CD4-positive, alpha-beta T cell treated with Interleukin-15 for 4 hours (primary cell): ENCODE measurements around the gene ST6GALNAC6.

ENCODE experiments used
- DNase-seq: peaks from one replicate; pipeline ENCODE4 v3.0.0-alpha.2; 2020; ENCODE audit warnings: low spot score

The ST6GALNAC6 gene

DNA sequence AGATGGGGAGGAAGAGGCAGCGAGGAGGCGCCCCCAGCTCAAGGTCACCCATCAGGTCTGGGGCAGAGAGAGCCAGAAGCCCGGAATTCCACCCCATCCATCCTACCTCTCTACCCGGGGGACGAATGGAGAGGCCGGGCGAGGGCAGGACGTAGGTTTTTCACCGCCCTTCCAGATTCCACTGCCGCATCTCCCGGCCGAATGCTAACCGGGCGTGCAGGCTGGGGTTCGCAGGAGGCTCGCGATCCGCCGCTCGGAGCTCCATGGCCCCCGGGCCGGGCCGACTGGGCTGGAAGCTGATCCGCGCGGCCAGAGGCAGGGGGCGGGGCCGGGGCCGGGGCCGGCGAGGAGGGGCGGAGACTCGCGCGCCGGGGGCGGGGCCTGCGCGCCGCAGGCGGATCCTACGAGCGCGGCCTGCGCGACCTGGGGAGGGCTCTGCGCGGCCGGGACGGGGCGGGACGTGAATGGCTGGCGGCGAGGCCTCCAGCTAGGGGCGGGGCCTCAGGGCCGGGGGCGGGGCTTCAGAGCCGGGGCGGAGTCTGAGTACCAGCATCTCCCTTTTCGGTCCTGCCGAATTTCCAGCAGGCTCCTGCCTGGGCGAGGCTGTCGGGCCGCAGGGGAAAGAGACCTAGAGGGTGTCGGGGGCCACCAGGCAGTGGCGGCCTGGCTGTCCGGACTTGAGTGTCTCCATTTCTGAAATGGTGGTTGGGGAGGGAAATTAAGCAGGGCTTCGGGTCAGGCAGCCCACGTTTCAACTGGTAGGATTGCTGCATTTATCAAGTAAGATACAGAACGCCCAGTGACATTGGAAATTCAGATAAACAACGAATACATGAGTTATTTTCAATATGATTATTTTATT, 17.5 kb upstream of the ST6GALNAC6 start, which contains the start of gene ST6GALNAC4:
TSS of gene ST6GALNAC4 (minus strand) at position 322 of the 862 bp plus-strand sequence. CDS start 622 bp downstream, outside the sequence.
- peak; percentile 93 for DNase-seq

DNA sequence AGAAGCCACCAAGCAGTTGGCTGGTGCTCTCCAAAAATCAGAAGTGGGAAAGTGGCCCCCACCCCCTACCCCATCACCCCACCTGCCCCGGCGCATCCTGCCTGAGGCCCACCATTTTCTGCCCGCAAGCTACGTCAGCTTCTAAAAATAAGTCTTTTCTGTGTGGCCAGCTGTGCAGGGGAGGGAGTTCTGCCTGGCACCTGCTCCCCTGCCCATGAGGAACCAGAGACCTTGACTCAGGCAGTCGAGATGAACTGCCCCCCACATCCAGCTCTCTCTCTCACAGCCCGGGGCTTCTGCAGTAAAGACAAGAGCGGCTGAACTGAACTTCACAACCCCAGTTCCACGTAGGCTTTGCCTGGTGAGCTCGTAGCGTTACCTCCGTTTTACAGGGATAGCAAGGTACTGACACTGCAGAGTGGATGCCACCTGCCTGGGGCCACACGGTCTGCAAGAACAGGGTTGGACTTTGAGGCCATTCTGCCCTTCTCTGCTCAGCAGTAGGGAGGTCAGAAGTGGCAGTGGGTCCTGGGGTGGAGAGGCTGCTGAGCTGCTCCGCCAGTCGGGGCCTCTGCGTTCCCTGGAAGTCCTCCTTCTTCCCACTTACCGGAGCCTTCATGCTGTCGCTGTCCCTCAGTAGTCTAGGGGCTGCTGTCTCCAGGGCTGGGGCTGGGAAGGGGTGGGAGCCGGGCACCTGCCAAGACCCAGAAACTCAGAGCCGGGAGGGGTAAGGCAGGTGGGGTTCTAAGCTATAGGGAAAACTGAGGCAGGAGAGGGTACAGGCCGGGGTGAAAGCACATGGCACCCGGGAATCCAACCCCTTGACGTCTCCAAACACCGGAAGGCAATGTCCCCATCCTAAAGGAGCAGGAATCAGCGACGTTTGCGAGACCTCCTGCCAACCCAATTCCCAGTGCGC, 16.7 kb upstream of the ST6GALNAC6 start:
- DNase-seq = no peak

DNA sequence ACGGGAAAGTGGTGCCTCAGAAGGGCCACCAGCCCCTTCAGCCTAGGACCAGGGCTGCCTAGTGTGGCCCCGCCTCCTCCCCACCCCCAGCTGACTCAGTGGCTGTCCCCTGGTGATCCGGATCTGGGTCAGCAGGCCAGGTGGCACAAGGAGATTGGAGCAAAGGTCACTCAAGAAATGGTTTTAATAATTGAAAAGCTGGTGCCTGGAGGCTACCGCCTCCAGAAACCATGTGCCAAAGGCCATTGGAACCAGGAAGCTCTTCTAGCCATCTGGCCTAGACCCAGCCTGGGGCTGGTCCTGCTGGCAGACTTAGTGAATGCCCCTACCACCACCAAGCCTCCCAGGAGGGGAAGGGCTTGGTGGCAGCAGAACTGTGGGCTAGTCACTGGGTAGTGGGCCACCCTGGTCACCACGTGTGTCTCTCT, 15.9 kb upstream of the ST6GALNAC6 start:
- DNase-seq = no peak

DNA sequence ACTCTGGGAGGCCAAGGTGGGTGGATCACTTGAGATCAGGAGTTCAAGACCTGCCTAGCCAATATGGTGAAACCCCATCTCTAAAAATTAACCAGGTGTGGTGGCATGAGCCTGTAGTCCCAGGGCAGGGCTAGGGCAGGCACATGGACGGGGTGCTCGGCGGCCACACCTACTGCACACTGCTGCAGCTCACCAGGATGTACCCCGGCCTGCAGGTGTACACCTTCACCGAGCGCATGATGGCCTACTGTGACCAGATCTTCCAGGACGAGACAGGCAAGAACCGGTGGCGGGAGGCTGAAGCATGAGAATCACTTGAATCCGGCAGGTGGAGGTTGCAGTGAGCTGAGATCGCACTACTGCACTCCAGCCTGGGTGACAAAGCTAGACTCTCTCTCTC, 14.3 kb upstream of the ST6GALNAC6 start:
- no peak for DNase-seq

DNA sequence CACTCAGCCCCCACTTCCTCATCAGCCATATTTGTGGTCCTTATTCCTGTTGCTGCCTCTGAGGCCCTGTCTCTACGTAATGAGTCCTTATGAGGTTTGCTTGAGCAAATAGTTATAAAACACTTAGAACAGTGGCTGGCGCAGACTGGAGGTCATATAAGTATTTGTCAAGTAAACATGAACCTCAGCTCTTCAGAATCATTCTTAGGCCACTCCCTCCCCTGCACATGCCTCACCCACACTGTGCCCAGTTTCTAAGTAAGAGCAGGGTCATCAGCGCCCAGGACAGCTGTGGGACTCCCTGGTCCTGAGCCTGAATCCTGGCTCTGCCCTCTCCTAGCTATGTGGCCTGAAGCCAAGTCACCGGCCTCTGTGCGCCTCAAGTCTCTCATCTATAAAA, 13.5 kb upstream of the ST6GALNAC6 start:
- no peak for DNase-seq

DNA sequence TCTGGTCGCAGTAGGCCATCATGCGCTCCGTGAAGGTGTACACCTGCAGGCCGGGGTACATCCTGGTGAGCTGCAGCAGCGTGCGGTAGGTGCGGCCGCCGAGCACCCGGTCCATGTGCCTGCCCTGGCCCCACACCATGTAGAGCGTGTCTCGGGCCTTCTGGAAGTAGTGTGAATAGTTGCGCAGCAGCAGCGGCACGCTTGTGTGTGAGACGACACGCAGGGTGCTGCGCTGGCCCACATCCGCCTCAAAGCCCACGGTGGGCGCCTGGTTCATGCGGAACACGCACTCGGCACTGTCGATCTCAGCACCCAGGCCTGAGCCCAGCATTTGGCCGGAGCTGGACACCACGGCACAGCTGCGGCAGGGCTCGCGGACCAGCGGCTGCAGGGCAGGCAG, 12.9 kb upstream of the ST6GALNAC6 start:
- no peak for DNase-seq

DNA sequence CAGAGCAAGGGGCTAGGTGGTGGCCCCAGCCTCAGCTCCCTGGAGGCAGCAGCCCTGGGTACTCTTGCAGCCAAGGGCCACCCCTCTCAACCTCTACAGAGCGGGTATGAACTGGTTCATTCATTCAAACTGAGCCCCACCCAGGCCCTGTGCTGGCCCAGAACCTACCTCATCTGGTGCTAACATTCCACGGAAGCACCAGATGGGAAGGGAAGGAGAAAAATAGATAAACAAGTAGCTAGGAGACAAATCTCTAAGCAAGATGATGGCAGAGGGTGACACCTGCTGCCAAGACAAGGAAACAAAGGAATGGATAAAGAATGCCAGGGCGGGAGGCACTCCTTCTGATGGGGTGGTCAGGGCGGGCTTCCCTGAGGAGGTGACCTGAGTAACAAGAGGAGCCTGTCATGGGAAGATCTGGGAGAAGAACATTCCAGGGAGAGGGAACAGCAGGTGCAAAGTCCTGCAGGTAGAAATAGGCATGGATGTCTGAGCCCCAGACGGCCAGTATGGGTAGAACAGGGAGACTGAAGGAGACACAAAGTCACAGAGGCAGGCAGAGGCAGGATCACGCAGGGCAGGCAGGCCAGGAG, 11.3 kb upstream of the ST6GALNAC6 start:
- DNase-seq = no peak

DNA sequence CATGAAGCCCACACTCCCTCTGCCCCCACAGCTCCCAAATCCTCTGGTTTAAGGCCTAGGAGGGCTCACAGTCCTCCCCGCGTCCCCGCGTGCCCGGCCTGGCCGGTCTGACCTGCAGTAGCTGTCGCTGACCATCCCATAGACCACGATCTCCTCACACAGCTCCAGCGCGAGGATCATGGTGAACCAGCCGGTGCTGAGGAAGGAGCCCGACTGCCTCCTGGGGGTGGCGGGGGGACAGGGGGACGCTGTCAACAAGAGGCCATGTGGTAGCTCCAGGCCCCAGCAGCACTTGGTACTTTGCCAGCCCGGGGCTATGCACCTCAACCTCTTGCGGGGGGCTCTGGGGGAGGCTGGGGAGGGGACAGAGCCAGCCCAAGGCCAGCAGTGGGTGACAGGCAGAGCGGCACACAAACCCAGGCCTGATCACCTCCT, 10.5 kb upstream of the ST6GALNAC6 start:
- no peak for DNase-seq

DNA sequence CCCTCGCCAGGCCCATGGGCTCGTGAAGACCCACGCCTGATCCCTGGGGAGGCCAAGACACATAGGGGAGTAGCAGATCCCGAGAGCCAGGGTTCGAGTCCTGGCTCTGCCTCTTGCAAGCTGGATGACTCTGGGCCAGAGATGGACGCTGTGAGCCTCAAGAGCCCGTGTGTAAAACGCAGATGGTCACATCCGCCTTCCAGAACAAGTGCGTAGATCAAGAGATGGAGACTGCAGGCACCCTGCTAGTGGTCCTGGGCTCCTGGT, 9.2 kb upstream of the ST6GALNAC6 start:
- no peak for DNase-seq

DNA sequence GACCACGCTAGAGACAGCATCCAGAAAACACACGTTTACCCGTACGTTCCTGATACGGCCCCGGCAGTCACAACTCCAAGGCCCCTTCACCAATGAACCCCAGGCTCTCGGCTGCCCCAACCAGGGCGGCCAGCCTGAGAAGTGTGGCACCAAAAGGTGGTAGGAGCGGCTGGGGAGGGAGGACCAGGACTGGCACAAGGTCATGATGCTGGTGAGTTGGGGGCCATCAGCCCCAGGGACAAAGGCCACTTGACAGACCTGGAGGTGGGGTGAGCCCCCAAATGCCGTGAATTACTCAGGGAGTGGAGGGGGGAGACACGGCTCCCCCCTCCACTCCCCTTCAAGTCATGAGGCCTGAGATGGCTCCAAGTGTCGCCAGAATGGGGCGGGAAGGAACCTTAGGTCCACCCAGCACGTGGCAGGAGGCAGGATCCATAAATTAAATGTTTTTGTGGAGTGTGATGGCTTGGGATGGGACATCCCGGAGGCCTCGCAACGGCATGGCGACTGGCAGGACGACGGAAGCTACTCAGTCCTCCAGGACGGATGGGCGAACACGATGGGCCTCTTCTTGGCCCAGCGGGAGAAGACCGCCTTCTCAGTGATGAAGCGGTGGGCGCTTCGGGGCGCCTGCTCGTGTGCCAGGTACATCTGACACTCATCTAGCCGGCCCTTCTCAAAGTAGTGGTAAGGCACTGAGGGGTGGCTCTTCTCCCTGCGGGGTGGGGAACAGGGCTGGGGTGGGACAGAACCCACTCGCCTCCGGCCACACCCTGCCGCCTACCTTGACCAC, 8.7 kb upstream of the ST6GALNAC6 start:
- DNase-seq = no peak

DNA sequence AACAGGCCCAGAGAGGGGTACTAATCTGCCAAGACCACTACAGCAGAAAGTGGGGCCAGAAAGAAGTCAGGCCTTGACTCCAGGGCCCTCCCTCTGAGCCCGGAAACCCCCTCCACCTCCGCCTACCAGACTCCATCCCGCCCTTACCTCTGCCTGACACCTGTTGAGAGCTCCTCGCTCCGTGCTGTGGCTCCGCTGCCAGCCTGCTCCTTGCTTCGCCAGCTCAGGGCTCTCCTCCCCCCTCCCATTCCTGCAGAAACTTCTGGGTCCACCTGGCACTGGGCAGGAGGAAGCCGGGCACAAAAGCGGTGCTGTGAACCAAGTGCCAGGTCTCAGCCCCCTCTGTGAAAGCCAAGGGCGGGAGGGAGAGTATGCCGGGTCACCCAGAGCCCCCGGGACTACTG, 6.4 kb upstream of the ST6GALNAC6 start:
- peak; percentile 64 for DNase-seq

DNA sequence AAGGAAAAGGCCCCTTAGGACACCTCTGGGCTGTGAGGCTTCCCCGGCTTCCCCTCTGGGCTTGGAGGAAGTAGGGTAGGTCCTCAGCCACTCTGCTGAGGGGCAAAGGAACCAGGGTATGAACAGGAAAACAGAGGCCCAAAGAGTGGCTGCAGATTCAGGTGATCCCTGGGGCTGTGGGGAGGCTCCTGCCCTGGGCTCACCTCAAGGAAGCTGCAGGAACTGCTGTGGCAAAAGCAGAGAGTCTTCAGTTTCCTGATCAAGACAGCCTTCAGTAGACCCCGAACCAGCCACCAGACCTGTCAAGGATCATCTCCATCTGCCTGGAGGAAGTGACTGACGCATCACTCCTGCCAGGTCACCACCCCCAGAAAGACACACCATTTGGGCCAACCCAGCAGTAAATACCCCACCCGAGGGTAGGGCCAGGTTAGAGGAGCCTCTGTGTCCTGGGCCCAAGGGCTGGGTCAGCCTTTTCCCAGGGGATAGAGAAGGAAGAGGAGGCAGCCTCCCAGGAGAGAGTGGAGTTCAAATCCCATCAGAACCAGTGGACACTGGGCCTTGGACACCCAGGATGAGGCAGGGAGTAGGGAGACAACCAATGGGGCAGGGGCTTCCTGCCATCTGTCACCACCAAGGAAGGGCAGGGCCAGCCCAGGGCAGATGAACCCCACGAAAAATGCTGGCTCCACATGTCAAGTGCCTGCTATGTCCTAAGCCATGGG, 5.8 kb upstream of the ST6GALNAC6 start:
- DNase-seq = peak; percentile 71

DNA sequence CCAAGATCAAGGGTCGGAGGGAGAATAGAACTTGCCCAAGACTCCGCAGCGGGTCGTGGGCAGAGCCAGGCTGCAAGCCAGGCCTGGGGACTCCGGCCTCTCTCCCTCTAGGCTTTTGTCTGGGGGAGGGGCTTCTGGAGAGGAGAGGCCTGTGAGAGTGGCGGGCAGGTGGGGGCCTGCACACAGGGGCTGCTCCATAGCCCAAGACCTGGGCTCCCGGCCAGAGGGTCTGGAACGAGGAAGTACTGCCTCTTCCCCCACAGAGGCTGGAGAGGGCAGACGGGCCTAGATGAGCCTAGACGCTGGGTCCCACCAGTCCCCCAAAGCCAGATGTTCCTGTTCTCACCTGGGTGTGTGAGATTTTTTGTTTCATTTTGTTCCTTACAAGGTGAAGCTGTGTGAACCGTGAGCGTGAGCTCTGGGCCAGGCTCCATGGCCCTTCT, 5.2 kb upstream of the ST6GALNAC6 start:
- no peak for DNase-seq

DNA sequence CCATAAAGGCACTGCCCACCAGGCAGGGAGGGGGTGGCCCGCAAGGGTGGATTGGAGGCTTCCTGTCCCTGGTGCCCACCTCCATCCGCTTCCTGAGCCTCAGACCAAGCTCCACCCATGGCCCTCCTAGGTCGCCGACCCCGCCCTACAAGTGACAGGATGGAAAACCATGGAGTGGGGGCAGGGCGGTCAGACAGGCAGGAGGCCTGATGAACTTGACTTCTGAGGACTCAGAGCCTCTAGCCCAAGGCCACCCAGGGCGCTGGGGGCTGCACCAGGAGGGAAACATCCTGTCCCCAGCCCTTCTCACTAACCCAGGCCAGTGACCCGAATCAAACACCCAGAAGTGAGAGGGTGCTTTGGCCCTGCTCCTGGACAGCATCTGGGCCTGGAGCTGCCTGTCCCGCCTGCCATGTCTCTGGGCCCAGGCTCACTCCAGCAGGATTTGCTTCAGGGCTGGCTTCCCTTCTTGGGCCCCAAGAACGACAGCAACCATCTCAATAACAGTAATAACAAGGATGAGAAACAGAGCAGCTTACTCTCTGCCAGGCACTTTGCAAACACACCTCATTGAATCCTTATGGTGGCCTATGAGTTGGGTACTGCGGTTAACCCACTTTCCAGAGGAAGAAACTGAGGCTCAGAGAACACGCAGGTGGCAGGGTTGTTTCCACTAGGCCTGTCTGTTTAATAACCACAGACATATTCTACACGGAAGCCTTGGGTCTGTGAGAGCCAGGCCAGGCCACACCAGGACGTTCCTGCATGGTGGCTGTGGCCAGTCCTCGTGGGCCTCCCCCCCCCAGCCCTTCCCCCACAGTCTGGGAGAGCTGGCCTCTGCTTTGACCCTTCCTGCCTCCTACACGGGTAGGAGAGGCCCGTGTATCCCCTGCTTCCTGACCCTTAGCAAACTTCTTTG, 4.4 kb upstream of the ST6GALNAC6 start:
- DNase-seq = peak; percentile 52

DNA sequence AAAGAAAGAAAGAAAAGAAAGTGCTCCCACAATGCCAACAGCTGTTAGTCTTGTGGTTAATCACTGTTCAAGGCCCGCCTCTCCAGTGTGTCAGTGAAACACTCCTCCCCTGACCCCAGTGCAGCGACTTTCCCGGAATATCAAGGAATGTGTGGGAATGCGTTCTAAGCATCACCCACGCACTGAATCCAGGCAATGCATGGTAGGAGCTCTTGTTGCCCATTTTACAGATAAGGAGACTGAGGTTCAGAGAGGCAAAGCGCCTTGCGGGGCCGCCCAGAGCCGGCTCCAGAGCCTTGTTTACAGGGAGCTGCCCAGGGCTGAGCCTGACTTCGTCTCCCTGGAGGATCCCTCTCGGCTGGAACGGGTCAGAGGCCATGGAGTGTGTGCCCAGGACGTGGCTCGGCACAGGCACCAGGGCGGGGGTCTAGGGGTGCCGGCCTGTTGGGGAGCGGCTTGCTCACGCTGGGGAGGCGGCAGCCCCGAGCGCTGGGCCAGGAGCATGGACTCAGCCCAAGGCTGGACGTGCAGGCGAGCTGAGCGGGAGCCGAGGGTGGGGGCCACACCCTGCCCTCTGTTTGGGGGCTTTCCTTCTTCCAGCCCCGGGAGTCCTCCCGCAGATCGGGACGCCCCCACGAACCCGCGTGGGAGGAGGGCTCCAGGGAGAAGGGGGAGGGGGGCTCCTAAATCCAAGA, 823 bp downstream of the ST6GALNAC6 start:
- DNase-seq = no peak

DNA sequence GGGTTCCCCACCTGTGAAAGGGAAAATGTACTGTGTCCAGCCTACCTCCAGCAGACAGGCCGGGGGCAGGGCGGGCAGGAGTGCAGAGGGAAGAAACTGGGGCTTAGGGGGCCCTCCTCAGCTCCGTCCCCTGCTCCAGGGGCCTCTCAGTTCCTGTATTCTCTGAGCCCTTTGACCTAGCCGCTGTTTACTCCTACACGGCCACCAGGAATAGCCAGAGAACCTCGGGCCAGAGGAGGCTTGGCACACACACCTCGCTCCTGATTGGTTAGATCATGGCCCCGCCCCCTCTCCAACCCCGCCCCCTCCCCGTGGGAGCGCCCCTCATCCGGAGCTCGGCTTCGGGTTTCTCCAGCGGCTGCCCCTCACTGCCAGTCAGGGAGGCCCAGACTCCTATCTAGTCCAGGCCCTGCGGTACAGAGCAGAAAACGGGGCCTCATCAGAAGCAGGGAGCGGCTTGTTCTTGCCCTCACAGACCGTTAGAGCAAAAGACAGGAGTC, 2.2 kb downstream of the ST6GALNAC6 start:
- DNase-seq = no peak

DNA sequence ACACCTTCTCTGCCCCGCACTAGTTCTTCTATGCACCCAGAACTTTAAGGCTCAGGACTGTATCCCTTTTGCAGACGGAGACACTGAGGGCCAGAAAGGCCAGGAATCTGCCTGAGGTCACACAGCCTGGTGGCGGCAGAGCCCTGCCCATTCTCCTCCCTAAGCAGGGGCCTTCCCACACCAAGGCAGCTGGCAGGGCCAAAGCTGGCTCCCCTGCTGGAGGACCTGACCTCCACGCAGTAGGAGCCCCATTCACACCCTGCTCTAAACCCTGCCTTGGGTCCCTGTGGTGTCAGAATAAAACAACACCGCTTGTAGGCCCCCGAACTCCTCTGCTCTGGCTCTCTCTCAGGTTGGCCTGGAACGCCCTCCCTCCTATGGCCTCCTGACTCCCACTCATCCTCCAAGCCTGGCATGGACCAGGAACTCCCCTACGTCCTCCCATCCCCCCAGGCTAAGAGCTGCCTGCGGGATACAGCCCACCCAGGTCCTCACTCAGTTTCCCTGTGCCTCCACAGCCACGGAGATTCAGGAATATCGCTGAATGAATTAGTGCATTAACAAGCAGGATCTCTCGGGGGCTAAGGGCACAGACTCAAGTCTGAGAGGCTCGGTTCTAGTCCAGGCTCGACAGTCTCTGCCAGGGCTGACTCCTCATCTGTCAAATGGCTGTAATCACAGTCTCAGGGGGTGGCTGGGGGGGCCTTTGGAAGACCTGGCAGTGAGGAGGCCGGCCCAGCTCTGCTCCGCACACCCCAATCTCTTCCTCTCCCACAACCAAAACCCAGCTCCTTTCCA, 2.8 kb downstream of the ST6GALNAC6 start:
- no peak for DNase-seq

DNA sequence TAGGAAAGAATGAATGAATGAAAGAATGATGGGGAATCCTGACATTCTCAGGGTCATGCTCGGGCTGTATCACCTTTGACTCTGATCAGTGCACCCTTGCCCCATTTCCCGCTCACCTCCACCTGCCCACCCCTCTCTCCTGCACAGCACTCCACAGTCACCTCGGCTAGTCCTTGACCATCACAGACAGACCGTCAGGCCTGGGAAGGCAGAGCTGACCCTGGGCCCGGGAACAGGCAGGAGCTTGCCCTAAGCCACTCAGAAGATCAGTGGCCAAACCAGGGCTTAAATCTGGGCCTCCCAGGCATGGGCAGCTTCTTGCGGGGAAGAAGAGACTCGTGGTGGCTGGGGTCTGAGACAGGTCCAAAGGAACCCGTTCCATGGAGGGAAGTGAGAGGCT, 3.6 kb downstream of the ST6GALNAC6 start:
- no peak for DNase-seq
